GM12878 (cell line): Measurements from ENCODE around the gene HYAL4. TPM values are rescaled to one million over a fixed set of nuclear protein-coding genes. Genes with fewer than 3 reads are reported as not detected.

Source experiments
- ATAC-seq: fragments of 200-7000 bp; cut with Tn5 transposase; 3 replicates; pipeline ENCODE4 v1.9.1; 2020; ENCODE audit warnings: mild to moderate bottlenecking, moderate library complexity
- BruUV-seq: library from RNA; stranded (reverse); fragments of 400-500 nt; replicated peaks from 2 replicates; lab custom pipeline; 2021; lab: Mats Ljungman, UMichigan
- CTCF ChIA-PET: fragments of 300-600 bp; sonication (Branson Sonifier 250); formaldehyde crosslinking; extraction: SDS; loops from one replicate; lab custom pipeline; 2021; ENCODE audit warnings: inconsistent platforms; lab: Yijun Ruan, JAX
- POLR2A ChIA-PET: fragments of 350-600 bp; formaldehyde crosslinking; extraction: SDS; loops from one replicate; lab custom pipeline; 2021; ENCODE audit warnings: inconsistent platforms; lab: Charles Lee
- RAD21 ChIA-PET: fragments of 300-600 bp; sonication (Branson Sonifier 250); formaldehyde crosslinking; loops from one replicate; lab custom pipeline; 2023; ENCODE audit warnings: antibody characterized with exemption; ENCODE audit not compliant: unreplicated experiment; lab: Charles Lee
- SMC1A ChIA-PET: fragments of 300-600 bp; sonication (Branson Sonifier 250); formaldehyde crosslinking; loops from one replicate; lab custom pipeline; 2023; ENCODE audit not compliant: unreplicated experiment, uncharacterized antibody; lab: Charles Lee
- DNase-seq: peaks from one replicate; pipeline ENCODE4 v3.0.0-alpha.2; 2011; ENCODE audit warnings: low read depth, low spot score
- FAIRE-seq: peaks from 3 replicates; lab custom pipeline; 2011; peaks lifted over from hg19 to GRCh38; lab: Jason Lieb, UNC
- H2AFZ ChIP-seq: 2 replicates; pipeline ENCODE4 v1.6.0; 2011; ENCODE audit warnings: low read depth, low read length, control low read depth; ENCODE audit not compliant: control insufficient read depth
- H3K27ac ChIP-seq: 2 replicates; pipeline ENCODE4 v1.5.1; 2011; ENCODE audit warnings: control low read depth; ENCODE audit not compliant: control insufficient read depth, insufficient read depth
- H3K27me3 ChIP-seq, 2 experiments: replicated peaks in 1 of 2; 2 replicates each; pipeline versions ENCODE4 v1.6.0 to v1.6.1; 2011; ENCODE audit warnings: low read length in 1 of 2; ENCODE audit not compliant: control insufficient read depth in 2 of 2, insufficient read depth in 2 of 2
- H3K36me3 ChIP-seq, 2 experiments: 2 replicates each; pipeline ENCODE4 v1.5.1; 2011; ENCODE audit warnings: low read length in 1 of 2; ENCODE audit not compliant: control insufficient read depth in 2 of 2, insufficient read depth in 2 of 2
- H3K4me1 ChIP-seq: 2 replicates; pipeline ENCODE4 v1.6.1; 2011; ENCODE audit warnings: mild to moderate bottlenecking, low read length, moderate library complexity, mixed read lengths; ENCODE audit not compliant: control insufficient read depth, insufficient read depth
- H3K4me2 ChIP-seq: 2 replicates; pipeline ENCODE4 v1.6.0; 2011; ENCODE audit warnings: control low read depth; ENCODE audit not compliant: control insufficient read depth, insufficient read depth
- H3K4me3 ChIP-seq: fragments of 200-600 bp; sonication (generic); 2 replicates; pipeline ENCODE4 v1.5.1; 2016
- H3K79me2 ChIP-seq: 2 replicates; pipeline ENCODE4 v1.6.0; 2011; ENCODE audit warnings: low read length; ENCODE audit not compliant: control insufficient read depth, insufficient read depth
- H3K9ac ChIP-seq: 2 replicates; pipeline ENCODE4 v1.8.0; 2011; ENCODE audit warnings: low read length, control low read depth, mixed read lengths; ENCODE audit not compliant: control insufficient read depth, insufficient read depth
- H3K9me3 ChIP-seq: replicated peaks from 3 replicates; pipeline ENCODE4 v1.5.1; 2011; ENCODE audit warnings: mild to moderate bottlenecking, low read length; ENCODE audit not compliant: control insufficient read depth, insufficient read depth
- H4K20me1 ChIP-seq: 2 replicates; pipeline ENCODE4 v1.6.0; 2011; ENCODE audit not compliant: control insufficient read depth, insufficient read depth
- BACH1 ChIP-seq: fragments of 450-650 bp; IDR thresholded peaks from 2 replicates; pipeline ENCODE4 v1.6.1; 2017; ENCODE audit warnings: mild to moderate bottlenecking, borderline replicate concordance
- IRF5 ChIP-seq: fragments of 450-650 bp; IDR thresholded peaks from 2 replicates; pipeline ENCODE4 v1.6.1; 2017; ENCODE audit warnings: borderline replicate concordance
- NFIC ChIP-seq: IDR thresholded peaks from 2 replicates; pipeline ENCODE4 v1.6.1; 2012; ENCODE audit warnings: low read depth, mild to moderate bottlenecking, inconsistent platforms, low read length, moderate library complexity
- USF1 ChIP-seq: IDR thresholded peaks from 2 replicates; pipeline ENCODE4 v1.6.1; 2011; ENCODE audit warnings: borderline replicate concordance, low read depth, mild to moderate bottlenecking, moderate library complexity, mixed read lengths, low read length; ENCODE audit not compliant: insufficient read depth; ENCODE audit errors: extremely low read length
- WGBS: methylation state at CpG from one replicate; pipeline ENCODE4 v1.1.6; 2016; ENCODE audit warnings: low lambda C conversion rate; ENCODE audit not compliant: insufficient replicate concordance, insufficient coverage; ENCODE audit errors: missing lambda C conversion rate; 5-methylcytosine and 5-hydroxymethylcytosine counted together
- in situ Hi-C: fragments of 300-500 bp; cut with MboI; formaldehyde crosslinking; loops from 9 replicates; pipeline ENCODE4 v1.14.3; 2018; ENCODE audit warnings: mixed read lengths
- intact Hi-C: fragments of 100-400 bp; cut with micrococcal nuclease; formaldehyde crosslinking; loops from one replicate; pipeline ENCODE4 v1.14.2; 2022; ENCODE audit not compliant: unreplicated experiment
- polyA plus RNA-seq, 11 experiments: library from polyadenylated mRNA; depleted of rRNA in 4 of 11; unstranded in 6 of 11; stranded (reverse) in 5 of 11; fragments of >200 nt; fragmentation: Nextera tagmentation in 4 of 11; fragmentation: Illumina TruSeq in 1 of 11; extraction: Ambion mirVana in 4 of 11; extraction: Trizol in 1 of 11; gene quantifications; 1 replicate in 1 of 11; 2 replicates in 10 of 11; pipeline versions ENCODE4 v1.2.1 to v1.2.3, GENCODE V29; 2011 to 2016; ENCODE audit warnings: inconsistent platforms in 2 of 11, missing spikeins in 2 of 11, low read depth in 1 of 11
- total RNA-seq, 4 experiments: library from RNA; depleted of rRNA in 3 of 4; stranded (reverse); fragments of >200 nt in 3 of 4; fragmentation: Illumina TruSeq in 1 of 4; extraction: Trizol in 1 of 4; gene quantifications; 2 replicates each; pipeline versions ENCODE4 v1.2.1 to v1.2.3, GENCODE V29; 2013 to 2021

HYAL4 gene
- total and polyA plus RNA-seq, 10 of the 15 experiments (the other 5 are each of a cell fraction or from before 2014, with no cell fraction given), result 0.14 to 0.88 (median 0.26) TPM; not detected in 1

- ChIA-PET RAD21 (no interaction called here), CTCF (interaction anchor here (0.8 kb wide), 1 partner anchor 14 kb away, joined by 3 read pairs; no protein-coding TSS in a partner anchor), SMC1A (interaction anchor here (0.6 kb wide), 1 partner anchor 54 kb away, joined by 3 read pairs; no protein-coding TSS in a partner anchor)
- ATAC-seq (no peak), DNase-seq (no peak), FAIRE-seq (no peak)
- Histone ChIP-seq H4K20me1 (no peaks in the 10 kb centered on the region), H3K27ac (no peak overlapping the region), H3K79me2 (no peaks in the 10 kb centered on the region), H3K27me3 (no peaks in the 10 kb centered on the region), H3K36me3 (no peaks in the 10 kb centered on the region), H2AFZ (no peak overlapping the region), H3K4me1 (peaks cover 11% of the 10 kb centered on the region), H3K9me3 (no peaks in the 10 kb centered on the region), H3K9ac (no peak overlapping the region), H3K4me2 (no peak overlapping the region)
- BruUV-seq, result no TSS peak
- WGBS, result 94% methylated on average over 1 of the region's 1 CpG
- intact Hi-C loops (no loop called here), in situ Hi-C loops (no loop called here)
- TF ChIP-seq NFIC (no peak), IRF5 (no peak), BACH1 (peak; percentile 67; the same call in 1 of the 2 replicates), USF1 (no peak)
- TF ChIP-seq, all 136 proteins: peak for 1
- H3K4me3 ChIP-seq, result no peak overlapping the region
- POLR2A ChIA-PET, result no interaction called here
Measured at GRCh38 chr7:123821320-123821719, 23.6 kb upstream of the HYAL4 start.
